NCI-H1417 treated with DMSO at 0.1 percent for 48 hours (cell line): ENCODE results near the gene TMEFF2.

Experiments
- DNase-seq: peaks from one replicate; lab custom pipeline; 2025; lab: John Stamatoyannopoulos, UW

TMEFF2 gene

DNA sequence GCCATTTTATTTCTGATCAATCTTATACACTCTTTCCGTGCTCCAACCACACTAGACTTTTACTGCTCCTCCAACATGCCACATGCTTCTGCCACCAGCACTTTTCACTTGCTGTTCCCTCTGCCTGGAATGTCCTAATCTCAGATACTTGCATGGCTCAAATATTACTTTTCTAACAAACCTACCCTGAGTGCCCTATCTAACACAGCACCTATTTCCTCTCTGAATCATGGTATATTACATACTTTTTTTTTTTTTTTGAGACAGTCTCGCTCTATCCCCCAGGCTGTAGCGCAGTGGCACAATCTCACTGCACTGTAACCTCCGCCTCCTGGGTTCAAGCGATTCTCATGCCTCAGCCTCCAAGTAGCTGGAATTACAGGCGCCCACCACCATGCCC is 181.5 kb downstream of the TMEFF2 start:
- no peak for DNase-seq

DNA sequence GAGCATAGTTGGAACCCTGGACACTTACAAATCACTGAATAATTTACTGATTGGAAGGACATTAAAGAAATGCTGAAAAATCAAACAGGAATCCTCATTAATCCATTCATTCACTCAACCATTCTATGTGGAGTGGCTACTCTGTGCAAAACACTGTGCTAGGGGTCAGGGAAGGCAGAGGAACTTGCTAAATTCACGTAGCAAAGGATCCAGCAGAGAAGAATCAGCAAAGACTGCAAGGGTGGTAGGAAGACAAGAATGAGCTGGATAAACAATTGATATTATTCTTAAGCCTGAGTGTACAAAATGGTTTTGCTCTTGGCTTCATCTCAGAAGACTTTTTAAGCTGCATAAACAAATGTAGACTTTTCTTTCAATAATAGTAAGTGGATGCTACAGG is 183.5 kb downstream of the TMEFF2 start:
- DNase-seq = no peak

DNA sequence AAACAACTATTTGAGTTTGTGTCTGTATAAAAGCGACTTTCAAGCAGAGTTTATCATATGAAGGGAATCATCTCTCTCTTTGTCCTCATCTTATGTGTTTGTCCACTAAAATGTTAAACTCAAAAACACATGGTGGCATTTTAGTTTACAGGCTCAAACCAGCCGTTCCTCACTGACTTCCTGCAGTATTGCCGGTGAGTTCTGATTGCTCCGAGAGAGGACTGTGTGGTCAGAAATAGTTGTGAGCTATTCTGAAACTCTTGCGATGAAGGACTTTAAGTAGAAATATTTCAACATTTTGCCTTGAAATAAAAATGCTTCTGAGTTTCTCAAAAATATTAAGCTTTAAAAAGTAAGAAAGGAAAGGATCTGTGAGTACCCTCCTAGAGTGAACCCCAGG is 184.7 kb downstream of the TMEFF2 start:
- no peak for DNase-seq

DNA sequence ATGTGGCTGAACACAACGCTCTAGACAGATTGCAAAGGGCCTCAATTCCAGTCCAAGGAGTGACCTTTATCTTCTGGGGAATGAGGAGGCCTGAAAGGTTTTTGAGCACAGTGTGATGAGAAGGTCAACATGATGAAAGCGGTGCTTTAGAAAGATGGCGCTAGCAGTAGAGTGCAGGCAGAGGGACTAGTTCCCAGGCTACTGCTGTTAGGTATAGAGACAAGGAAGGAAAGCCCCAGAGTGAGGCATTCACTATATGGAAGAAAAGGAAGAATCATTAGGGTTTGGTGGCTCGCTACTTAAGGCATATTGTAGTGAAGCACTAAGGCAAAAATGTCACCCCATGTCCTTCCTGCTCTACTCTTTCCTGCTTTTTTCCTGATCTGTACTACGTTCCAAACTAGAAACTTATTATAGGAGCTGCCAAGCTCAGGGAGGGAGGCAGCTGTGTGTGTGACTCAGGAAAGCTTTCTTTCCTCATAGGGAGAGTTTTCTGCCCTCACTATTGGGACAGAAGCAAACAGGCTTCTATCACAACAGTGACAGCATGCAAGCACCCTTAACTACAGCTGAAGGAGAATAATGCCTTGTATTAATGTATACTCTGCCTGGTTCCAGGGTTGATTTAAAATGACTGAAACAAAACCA is 187.0 kb downstream of the TMEFF2 start:
- no peak for DNase-seq

DNA sequence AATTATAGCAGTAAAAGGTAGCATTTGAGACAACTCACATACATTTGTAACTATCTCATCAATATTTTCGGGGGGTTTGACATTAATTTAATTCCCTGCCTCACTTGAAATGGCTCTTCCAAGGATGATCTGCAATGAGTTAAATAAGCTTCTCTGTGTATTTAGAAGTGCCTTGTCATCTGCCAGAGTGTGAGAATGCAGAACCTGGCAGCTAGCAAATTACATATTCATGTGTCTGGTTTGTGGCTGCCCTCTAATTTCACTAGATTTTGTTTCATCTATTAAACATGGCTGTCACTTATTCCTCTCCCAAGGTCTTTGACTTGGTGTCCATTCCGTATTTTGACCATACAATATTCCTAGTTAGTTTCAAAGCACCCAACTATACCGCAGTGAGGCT is 189.5 kb downstream of the TMEFF2 start:
- DNase-seq = no peak

DNA sequence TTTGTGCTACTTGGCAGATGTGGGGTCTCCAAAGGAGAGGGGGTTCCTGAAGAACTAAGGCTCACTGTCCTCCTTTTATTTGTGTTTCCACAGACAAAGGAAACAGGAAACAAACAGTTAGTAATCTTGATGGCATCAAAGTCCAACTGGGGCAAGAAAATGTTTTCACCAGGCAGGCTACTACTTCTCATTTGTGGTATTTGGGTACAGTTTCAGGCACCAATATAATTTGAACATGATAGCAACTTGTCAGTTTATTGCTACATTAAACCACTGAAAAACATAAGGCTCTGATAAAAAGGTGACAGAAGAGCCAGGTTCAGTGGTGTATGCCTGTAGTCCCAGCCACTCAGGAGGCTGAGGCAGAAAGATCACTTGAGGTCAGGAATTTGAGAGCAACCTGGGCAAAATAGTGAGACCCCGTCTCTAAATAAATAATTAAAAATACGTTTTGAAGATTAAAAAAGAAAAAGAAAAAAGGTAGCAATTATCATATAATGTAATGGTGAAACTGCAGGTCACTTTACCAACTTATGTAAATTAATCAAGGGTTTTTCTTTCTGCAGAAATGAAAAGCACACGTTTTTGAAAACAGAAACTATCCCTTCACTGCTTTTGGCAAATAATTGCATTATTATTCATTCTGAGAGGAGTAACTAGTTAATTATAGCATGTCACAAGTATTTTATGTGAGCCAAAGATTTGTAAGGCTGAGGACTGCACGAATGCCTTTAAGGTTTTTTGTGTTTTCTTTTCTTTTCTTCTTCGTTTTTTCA is 190.4 kb downstream of the TMEFF2 start:
- DNase-seq = no peak

DNA sequence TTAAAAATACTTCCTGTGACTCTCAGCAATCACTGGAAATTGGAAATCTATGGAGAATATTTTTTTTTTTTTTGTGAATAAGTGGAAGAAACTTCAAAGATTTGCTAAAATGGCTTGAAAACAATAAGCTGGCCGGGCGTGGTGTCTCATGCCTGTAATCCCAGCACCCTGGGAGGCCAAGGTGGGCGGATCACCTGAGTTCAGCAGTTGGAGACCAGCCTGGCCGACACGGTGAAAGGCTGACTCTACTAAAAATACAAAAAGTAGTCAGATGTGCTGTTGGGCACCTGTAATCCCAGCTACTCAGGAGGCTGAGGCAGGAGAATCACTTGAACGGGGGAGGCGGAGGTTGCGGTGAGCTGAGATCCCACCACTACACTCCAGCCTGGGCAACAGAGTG is 192.3 kb downstream of the TMEFF2 start:
- no peak for DNase-seq

DNA sequence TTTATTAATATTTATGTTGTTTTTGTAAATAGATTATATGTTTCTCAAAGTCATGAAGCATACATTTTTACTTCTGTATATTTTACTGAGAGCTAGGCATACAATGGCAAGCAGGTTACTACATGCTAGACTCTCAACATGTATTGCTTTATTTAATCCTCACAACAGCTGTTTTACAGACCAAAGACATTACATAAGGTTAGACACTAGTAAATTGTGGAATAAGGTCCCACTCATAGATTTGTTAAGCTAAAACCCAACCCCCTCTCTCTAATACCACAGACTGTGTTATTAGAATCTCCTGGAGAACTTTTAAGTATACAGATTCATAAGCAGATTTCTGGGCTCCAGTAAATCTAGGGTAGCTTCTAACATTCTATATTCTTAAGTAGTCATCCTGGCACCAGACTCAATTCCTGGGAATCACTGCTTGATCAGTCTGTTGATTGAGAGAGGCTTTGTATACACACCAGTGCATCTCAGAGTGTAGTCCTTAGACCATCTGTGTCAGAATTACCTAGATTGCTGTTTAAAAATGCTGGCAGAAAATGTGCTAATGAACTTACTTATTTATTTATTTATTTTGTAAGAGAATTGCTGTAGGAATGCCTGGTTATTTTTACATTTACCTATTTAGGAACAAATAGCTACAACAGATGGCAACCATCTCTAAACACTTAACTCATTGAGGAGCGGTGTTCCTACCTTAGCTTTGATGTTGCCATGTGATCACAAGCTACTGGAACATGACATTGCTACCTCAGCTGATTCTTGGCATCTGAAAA is 194.3 kb downstream of the TMEFF2 start:
- no peak for DNase-seq

DNA sequence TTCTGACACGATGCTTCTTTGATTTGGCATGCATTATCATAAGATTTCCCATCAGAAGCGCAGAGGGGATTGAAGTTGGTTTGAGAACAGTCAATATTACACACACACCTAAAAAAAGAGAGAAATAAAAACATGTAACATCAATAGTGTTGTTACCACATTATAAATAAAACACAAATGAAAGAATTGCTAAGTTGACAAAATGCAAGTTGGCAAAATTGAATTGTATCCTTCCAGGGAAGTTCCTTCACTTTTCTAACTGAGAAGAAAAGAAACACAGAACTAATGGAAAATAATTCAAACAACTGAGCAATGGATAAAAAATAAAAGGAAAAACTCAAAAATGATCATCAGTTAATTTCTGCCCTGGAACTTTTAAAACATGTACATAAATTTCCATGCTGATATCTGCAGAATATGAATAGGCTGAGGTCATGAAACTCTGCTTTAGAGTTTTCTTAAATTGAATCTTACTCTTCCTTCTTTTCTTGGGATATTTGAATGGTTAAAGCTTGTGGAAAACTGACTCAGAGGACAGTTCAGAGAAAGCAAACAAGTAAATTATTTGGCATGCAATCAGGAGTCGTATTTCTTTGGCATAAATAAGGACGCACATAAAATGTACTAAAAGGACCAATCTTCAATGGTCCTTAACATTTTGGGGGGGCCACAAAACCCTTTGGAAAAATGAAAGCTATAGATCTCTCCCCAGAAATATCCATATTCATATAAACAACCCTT is 195.5 kb downstream of the TMEFF2 start:
- no peak for DNase-seq

DNA sequence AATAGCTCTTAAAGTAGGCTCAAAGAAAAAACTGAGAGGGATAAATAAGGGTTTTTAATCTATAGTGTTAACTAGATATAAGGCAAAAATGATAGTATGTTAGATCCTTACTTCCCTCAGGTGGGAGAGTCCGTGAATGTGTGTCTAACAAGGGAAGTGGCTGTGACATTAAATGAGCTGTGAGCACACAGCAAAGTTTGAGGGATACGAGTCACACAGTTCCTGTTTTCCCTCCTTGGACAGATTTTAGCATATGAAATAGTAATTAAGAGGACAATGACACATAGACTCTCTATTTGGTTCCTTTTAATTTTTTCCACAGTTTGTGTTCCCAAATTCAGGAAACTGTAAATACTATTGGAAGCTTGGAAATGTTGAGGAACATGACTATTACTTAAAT is 199.4 kb downstream of the TMEFF2 start:
- DNase-seq = no peak

DNA sequence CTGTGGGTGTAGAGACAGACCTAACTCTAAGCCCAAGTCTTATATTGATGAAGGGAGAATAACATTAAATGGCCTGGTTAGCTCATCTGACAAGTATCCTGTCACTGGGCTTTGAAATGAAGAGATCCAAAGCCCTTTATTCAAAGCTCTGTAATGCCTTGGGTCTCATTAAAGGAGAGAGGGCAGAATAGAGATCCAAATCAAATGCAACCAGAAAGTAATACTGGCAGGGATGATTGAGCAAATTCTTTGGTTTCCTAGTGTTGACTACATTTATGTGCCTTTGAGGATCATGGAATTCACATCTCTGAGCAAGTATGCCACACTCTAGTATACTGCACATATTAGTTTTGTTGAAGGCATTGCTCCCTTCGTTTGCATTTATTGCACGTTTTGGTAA is 200.0 kb downstream of the TMEFF2 start:
- no peak for DNase-seq

DNA sequence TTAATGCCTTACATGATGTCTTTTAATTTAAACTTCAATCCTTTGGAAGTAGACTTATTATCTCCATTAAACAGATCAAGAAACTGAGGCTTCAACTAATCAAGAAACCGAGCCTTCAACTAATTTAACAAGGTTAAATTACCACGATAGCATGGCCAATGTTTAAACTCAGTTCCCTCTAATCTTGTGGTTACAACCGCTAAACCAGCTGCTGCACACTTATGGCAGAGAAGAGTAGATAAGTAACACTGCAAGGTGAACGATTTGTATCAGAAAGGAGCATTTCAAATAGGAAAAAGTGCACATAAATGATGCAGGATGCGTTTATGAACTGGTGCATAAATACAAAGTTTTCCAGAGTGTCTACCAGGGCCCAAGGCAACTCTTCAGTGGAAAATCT is 203.3 kb downstream of the TMEFF2 start:
- no peak for DNase-seq

DNA sequence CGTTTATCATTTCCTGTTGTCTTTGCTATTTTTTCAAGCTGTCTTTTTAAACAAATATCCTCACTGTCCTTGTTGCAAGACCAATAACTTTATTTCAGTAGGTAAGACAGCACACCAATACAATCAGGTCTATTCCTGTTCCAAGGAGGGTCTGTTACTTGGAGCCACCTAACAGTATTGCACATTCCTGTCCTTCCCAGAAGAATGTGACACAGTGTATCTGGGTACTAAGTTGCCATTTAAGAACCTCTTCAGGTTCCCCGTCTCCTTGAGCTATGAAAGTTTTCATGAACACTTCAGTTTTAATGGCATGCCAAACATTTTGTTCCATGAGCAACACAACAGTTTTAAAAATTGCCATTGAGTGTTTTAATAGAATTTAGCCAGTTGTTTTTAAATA is 209.0 kb downstream of the TMEFF2 start:
- DNase-seq = no peak

DNA sequence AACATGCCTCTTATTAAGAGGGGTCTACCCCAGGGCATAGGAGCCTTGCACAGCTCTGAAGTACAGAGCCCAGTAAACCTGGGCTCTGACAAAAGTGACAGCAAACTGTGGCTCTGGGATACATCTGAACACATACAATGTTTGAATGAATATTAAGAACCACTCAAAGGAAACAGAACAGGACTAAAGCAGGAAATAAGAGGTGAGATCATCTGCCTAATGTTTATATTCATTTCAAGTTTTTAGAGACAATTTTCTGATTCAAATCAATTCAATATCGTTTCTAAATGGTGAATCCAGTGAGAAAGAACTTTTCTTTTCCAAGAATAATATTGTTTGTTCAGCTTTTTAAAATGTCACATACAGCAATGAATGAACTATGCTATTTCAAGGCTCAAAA is 211.1 kb downstream of the TMEFF2 start:
- DNase-seq = no peak

DNA sequence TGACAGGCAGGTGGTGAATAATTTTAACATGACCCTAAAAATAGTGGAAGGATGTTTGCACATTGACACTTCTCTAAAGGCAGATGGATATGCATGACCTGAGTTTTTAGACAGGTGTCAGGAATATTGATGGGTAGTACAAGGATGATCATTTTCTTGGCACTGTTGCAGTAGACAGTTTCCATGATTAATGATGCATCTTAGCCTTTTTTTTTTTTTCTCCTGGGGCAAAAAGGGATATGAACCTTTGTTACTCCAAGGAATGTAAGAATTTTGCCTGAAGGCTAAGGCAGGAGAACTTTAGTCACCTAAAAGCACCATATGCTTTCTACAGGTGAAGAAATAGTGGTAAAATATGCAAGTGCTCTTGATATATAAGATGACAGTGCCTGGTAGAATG is 211.5 kb downstream of the TMEFF2 start:
- no peak for DNase-seq

DNA sequence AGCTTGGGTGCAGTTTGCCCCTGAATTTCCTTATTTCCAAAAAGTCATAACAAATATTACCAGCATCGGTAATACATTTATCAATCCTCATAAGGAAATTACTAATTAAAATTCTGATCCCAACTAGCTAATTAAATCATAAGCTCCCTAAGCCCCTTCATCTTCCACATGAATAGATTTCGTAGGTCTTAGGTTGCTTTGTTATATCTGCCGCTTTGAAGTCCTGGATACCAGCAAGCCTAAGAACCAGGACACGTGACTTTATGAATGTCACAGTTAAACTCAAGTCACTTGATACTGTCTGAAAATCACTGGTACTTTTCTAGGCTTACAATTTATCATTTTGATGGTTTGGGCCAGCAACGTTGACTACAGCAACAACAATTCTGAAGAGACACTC is 213.0 kb downstream of the TMEFF2 start:
- DNase-seq = no peak

DNA sequence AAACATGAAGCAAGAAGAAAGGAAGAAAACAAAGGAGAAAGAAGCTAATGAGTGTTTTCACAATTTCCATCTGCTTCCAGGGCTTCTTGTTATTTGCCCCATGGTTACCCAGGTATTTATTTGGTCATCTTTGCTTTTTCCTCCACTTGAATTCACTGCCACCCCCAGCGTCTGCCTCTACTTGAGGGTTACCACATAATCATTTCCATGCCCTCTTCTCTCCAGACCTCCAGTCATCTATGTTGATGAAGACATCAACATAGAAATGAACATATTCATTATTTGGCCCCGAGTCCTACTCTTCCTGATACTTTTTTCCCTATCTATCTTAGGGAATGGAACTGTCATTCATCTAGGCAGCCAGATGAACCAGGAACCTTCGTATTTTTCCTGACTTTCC is 214.2 kb downstream of the TMEFF2 start:
- DNase-seq = no peak

DNA sequence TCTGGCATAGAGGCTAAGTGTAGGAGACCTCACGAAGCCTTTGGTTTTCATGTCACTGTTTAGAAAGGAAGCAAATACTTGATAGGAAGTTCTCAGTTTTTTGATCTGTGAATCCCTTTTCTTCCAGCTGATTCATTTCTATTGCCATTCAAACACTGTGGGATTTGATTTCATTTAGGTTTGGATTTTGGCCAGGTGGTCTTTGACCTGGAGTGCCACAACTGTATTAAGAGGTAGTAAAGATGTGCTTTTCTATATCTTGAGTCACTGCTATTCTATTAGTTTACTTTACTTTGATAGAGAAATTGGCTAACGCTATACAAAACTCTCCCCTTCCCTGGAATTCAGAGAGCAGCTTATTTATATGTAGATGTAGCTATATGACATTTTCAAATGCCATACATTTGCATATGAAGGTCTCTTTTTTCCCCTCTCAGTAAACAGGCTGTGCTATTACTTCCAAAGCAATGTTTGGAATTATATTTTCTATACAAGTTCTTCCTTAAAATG is 215.5 kb downstream of the TMEFF2 start:
- DNase-seq = no peak

DNA sequence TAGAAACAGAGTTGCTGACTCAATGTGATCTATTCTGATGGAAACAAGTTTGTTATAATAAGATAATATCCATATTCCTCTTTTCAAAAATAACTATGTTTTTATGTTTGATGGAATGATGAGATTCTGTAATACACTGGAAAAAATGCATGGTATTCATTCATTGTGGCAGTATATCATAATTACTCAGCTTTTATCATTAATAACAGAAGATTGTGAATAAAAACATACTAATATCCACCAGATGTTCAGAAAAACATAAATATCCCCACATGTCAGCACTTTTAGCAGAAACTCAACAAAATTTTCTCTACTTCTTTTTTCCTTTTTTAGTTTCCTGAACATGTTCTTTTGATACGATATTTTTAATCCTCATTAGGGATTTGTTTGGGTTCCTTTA is 217.0 kb downstream of the TMEFF2 start:
- DNase-seq = no peak

DNA sequence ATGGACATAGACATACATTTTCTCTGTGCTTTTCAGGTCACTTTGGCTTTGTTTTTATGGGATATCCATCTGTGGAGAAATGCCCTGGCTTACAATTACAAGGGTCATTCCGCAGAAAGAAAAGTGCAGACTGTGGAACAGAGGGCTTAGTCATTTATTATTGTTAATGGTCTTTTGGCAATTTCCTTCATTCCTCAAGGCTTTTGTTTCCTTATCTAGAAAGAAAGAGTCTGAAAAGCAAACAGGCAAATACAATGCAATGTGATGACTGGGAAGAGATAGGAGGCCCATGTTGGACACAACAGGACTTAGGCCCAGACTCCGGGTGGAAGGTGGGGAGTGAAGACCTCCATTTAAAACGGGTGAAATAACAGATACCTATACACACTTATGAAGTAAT is 218.3 kb downstream of the TMEFF2 start:
- DNase-seq = no peak

DNA sequence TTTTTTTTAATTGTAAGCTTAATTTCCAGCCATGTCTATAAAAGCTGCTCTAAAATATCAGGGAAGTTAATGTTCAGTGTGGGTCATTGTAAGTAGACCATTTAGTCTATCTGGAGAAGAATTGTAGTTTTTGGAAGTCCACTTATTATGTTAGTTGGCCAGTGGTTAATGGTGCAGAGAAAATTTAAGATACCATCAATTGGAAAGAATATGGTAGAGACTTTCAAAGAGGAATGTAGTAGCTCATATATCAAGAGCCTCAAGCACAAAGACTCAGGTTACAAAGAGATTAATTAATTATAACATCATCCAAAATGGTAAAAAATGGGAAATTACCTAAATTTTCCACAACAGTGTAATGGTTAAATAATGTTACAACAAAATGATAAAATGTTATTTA is 220.1 kb downstream of the TMEFF2 start:
- DNase-seq = no peak

DNA sequence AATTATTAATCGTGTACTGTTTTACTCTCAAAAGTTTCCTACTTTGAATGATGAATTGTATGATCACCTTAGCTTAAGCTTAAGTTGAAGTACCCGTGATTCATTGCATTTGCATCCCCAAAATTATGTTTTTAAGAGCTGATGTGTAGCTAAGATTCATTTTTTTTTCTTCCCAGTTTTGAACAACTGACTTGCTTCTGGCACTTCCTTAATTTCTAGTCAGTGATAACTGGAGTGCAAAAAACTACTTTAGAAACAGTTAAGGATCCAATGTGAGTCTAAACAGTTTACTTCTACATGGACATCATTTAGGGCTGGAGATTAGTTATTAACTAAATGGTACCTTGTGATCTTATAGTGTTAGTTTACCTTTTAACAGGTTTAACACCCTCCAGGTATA is 223.9 kb downstream of the TMEFF2 start:
- no peak for DNase-seq
